GM19043 (cell line): Measurements from ENCODE around the gene TRIM47.

ENCODE experiments used
- ATAC-seq: cut with Tn5 transposase; IDR thresholded peaks from one replicate; pipeline ENCODE4 v1.9.1; 2021; ENCODE audit warnings: low read depth; ENCODE audit not compliant: unreplicated experiment

The TRIM47 gene, protein sequence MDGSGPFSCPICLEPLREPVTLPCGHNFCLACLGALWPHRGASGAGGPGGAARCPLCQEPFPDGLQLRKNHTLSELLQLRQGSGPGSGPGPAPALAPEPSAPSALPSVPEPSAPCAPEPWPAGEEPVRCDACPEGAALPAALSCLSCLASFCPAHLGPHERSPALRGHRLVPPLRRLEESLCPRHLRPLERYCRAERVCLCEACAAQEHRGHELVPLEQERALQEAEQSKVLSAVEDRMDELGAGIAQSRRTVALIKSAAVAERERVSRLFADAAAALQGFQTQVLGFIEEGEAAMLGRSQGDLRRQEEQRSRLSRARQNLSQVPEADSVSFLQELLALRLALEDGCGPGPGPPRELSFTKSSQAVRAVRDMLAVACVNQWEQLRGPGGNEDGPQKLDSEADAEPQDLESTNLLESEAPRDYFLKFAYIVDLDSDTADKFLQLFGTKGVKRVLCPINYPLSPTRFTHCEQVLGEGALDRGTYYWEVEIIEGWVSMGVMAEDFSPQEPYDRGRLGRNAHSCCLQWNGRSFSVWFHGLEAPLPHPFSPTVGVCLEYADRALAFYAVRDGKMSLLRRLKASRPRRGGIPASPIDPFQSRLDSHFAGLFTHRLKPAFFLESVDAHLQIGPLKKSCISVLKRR

DNA sequence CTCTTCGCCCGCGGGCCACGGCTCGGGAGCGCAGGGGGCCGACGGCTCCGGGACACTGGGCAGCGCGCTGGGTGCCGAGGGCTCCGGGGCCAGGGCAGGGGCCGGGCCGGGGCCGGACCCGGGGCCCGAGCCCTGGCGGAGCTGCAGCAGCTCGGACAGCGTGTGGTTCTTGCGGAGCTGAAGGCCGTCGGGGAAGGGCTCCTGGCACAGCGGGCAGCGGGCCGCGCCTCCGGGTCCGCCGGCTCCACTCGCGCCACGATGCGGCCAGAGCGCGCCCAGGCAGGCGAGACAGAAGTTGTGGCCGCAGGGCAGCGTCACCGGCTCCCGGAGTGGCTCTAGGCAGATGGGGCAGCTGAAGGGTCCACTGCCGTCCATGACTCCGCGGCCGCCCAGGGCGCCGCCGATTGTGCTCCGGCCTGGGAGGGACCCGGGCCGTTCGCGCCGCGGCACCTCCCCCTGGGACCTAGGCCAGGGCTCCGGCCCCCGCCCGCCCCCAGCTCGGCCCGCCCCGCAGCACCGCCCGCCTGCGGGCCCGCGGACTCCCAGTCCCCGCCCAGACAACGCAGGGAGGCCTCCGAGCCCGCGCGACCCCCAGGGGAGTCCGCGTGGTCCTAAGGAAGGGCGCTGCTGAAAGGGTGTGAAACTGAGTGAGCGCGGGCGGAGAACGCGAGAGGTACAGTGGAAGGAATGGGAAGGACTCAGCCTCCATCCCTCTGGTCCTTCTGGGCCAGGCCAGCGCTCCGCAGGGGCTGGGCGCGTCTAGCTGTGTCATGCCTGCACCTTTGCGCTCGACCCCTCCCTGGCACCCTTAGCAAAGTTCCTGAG, at the start of gene TRIM47:
TRIM47 (minus strand) TSS at position 408 of the 825 bp plus-strand sequence; CDS start at position 375, 33 bp downstream.
- ATAC-seq, result peak; percentile 12

DNA sequence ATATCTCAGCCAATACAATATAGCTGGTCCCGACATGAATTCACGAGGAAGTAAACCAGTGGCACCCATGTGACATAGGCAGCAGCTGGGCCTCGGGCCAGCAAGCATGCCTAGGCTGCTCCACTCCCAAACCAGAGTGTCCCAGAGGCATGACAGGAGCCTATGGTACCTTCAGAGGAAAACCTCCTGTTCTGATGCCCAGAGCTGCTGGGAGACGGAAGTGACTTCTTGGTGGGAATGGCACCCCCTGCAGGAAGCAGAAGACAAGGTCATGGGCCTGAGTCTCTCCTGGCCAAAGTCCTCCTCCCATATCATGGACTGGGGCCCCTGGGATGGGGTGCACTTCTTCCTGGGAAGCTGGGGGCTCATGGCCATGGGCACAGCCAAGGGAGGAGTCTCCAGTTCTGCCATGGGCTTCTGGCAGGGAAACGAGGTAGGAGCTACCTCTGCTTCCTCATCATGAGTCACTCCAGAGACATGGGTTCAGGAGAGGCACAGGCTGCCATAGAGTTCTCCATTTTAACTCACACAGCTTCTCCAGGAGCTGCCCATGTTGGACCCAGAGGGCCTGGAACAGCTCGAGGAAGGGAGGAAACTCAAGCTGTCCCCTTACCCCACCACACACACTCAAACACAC, 49.0 kb upstream of the TRIM47 start:
- ATAC-seq, result no peak

DNA sequence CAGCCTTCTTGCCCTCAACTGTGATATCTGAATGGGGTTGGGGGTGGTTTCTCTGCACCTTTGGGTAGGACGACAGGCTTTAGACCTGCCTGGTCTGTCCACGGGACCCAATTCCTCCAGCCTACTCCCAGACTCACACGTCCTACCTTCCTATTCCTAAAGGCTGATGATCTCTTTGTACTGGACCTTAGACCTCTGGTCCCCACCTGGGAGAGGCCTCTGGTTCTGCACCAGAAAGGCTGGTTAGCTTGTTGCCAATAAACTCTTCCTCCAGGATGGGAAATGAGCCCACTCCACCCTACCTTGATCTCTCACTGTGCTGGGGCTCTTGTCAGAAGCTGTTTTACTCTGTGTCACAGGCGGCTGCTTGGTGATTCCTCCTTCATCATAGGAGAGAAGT, 48.1 kb upstream of the TRIM47 start:
- ATAC-seq, result no peak

DNA sequence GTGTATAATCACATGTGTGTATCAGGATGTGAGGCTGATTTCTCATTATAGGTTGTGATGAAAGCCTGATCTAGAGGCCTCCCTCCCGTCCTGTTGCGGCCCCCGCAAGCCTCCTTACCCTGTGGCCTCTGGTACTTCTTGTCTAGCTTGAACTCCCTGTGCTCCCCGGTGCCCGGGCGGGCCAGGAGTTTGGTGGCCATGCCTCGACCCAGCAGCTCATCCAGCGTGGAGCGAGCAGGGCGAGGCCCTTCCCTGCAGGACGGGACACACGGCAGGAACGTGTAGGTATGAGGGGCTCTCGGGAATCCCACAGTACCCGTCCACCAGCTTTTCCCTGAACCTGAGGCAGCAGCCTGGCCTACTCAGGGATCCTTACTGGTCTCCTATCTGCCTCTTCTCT, 47.5 kb upstream of the TRIM47 start:
- no peak for ATAC-seq

- no peak for ATAC-seq
Observed at GRCh38 chr17:75925103-75925502, 46.7 kb upstream of the TRIM47 start.

DNA sequence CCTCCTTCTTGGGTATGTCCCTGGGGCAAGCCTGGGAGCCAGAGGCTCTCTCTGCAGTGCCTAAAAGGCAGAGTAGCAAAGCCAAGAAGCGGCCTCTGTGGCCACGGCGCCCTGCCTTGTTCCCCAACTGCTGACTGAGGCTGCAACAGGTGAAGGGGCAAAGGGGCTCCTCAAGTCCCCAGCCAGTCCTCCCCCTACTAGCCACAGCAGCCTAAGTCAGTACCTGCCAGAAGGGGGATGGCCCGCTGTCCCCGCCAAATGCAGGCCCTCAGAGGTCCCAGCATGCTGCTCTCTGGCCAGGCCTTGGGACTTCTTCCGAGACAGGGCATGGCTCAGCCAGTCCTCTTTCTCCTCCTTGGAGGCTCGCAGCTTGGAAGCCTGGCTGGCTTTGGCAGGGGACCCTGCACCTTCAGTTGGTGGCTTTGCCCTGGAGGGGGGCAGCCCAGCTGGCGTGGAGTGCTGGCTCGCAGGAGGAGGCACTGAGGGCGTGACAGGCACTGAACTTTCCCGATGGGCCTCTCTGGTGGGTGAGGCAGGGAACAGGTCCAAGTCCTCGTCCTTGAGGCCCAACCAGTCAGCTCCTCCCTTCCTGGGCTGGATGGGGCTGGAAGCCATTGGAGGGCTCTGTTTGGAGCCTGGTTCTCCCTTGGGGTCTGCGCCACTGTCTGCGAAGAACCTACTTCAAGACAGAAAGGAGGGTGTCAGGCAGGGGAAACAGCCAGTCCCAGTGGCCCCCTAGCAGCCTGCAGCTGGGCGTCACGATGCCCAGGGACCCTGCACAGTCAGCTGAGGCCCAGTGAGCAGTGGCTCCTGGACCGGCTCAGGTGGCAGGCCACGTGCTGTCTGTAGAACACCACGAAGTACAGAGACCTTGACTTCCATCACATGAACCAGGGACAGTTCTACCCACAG, 44.8 kb upstream of the TRIM47 start:
- ATAC-seq, result no peak

DNA sequence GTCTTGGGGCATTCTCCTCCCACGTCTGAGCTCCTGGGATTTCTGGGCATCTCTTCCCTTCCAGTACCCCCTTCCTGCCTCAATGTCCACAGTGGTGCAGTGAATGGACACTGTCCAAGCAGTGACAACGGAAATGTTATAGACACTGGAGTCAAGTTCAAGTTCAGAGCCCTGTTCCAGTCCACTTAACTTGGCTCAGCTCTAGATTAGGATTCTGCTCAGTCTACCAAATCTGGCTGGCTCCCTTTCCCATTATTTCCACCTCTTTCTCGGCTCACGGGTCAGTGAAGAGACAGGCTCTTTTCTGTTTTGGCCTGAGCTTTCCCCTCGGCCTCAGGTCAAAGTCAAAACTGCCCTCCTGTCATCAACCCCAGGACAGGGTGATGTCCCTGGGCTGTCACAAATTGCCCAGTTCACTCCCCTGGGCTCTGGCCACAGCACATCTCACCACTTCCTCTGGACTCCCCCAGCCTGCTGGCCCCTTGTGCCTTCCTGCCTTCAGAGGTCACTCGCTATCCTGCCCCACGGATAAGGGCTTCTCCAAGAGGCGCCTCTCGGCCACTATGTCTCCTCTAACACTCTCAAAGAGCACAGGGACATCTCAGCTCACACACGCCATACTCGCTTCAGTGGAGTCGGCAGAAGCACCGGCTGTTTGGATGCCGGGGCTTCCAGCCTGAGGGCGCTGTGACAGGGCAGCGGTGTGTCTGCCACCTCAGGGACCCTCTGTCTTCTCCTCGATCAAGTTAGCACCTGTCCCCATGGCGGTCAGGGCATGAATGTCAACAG, 44.0 kb upstream of the TRIM47 start:
- ATAC-seq, result no peak

- no peak for ATAC-seq
Observed at GRCh38 chr17:75921596-75921995, 43.2 kb upstream of the TRIM47 start.

GRCh38 chr17:75920045-75920560, 41.7 kb upstream of the TRIM47 start:
- no peak for ATAC-seq

GRCh38 chr17:75919611-75920010, 41.2 kb upstream of the TRIM47 start:
- no peak for ATAC-seq

GRCh38 chr17:75917917-75918445, 39.6 kb upstream of the TRIM47 start:
- ATAC-seq, result no peak

- no peak for ATAC-seq
Observed at GRCh38 chr17:75917141-75917916, 38.9 kb upstream of the TRIM47 start.

DNA sequence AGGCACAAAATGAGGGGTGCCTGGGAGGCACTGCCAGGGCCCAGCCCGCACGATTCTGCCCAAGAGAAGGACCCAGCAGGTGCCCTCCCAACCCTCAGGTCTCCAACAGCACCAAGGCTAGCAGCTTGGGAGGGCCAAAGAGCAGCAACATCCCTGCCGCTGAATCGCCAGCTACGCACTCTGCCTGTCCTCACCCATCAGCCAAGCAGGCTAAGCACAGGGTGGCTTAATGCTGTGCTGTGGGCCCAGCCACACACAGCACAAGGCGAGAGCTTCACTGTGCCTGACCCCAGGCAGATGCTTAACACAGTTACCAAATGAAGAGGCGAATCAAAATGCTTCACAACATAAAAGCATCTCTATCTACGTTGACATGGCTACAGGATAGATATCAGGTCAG, 36.9 kb upstream of the TRIM47 start:
- ATAC-seq, result no peak

DNA sequence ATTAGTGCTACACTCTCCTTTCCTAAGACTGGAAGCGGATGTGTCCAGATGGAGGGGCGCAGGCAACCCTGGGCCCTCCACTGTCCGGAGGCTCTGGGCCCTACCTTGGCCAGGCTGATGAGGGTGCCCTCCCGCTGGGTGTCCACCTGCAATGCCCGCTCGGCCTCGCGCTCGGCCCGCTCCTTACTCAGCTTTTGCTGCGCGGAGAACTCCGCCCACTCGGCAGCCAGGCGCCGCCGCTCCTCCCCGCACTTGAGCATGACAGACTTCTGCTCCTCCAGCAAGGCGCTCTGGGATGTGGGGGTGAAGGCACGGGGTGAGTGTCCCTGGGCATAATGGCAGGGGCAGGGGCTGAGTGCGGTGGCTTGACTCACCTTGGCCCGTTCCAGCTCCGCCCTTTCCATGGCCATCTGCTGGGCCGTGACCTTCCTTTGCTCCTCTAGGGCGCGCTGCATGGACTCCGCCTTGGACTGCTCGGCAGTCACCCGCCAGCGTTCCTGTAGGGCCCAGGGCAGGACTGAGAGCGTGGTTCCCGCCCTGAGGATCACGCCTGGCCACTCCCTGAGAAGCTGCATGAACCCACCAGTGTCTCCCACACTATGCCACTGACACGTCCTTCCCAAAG, 36.4 kb upstream of the TRIM47 start:
- ATAC-seq, result no peak

GRCh38 chr17:75913537-75914210, 35.3 kb upstream of the TRIM47 start:
- no peak for ATAC-seq

DNA sequence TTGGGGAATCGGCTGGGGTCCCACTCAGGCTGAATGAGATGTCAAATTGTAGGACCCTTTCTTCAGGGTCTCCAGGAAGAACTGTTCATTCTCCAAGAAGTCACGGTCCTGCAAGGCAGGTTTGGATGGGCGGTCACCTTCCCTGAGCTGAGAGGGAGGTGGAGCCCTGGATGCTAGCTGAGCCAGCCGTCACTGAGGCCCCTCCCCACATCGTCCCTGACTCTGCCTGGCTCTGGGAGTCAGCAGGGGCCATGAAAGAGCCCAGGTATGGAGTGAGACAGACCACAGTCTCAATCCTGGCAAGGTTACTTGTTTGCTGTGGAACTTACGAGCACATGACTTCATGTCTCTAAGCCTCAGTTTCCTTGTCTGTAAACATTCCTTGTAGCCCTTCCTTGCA, 32.3 kb upstream of the TRIM47 start:
- no peak for ATAC-seq

DNA sequence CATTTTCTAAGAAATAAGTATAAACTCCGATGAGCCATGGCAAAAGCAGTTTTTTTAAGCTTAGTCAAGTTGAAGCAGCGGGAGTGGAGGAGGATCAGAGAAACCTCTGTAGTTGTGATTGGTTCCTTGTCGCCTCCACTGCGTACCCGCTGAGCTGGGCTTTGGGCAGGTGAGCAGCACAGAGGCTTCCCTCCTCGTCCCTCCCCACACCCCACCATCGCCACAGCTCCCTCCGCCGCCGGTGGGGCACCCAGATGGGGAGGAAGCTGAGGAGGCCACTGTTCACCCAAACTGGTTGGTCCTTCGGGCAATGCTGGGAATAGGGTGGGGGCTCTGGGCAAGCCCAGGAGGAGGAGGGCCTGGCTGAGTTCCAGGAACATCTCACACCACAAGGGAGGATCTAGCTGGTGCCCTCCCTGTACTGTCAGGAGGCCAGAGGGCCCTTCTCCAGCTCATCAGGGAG, 31.5 kb upstream of the TRIM47 start:
- no peak for ATAC-seq
